22Rv1 (cell line): ENCODE measurements around the gene CMA1.
"Not testable (repeated sequence)": the region's sequence is repeated elsewhere in the genome, so short reads cannot be mapped to it uniquely, and the experiment has no call there.

Source experiments
- ZFX ChIP-seq: fragments of 450-650 bp; IDR thresholded peaks from 2 replicates; pipeline ENCODE4 v1.6.1; 2017; ENCODE audit warnings: antibody characterized with exemption, borderline replicate concordance
- TF ChIP-seq, protein P1 (sequence below): fragments of 450-650 bp; IDR thresholded peaks from 2 replicates; pipeline ENCODE4 v1.5.1; 2017; ENCODE audit warnings: mild to moderate bottlenecking

GRCh38 chr14:24482699-24483303 lies 25.3 kb downstream of the CMA1 start:
- TF ChIP-seq, protein P1, sequence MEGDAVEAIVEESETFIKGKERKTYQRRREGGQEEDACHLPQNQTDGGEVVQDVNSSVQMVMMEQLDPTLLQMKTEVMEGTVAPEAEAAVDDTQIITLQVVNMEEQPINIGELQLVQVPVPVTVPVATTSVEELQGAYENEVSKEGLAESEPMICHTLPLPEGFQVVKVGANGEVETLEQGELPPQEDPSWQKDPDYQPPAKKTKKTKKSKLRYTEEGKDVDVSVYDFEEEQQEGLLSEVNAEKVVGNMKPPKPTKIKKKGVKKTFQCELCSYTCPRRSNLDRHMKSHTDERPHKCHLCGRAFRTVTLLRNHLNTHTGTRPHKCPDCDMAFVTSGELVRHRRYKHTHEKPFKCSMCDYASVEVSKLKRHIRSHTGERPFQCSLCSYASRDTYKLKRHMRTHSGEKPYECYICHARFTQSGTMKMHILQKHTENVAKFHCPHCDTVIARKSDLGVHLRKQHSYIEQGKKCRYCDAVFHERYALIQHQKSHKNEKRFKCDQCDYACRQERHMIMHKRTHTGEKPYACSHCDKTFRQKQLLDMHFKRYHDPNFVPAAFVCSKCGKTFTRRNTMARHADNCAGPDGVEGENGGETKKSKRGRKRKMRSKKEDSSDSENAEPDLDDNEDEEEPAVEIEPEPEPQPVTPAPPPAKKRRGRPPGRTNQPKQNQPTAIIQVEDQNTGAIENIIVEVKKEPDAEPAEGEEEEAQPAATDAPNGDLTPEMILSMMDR, result not testable (repeated sequence)
- TF ChIP-seq ZFX, result not testable (repeated sequence)
